ENCODE results near the gene CABYR. TPM values are rescaled to one million over a fixed set of nuclear protein-coding genes. Genes with fewer than 3 reads are reported as not detected.

Gene CABYR, protein sequence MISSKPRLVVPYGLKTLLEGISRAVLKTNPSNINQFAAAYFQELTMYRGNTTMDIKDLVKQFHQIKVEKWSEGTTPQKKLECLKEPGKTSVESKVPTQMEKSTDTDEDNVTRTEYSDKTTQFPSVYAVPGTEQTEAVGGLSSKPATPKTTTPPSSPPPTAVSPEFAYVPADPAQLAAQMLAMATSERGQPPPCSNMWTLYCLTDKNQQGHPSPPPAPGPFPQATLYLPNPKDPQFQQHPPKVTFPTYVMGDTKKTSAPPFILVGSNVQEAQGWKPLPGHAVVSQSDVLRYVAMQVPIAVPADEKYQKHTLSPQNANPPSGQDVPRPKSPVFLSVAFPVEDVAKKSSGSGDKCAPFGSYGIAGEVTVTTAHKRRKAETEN
- 11.1 to 20.9 TPM (median 11.4 TPM) in 5 replicates for total RNA-seq (2022; extraction: Qiagen RNA extraction; ENCODE audit: low read depth)

DNA sequence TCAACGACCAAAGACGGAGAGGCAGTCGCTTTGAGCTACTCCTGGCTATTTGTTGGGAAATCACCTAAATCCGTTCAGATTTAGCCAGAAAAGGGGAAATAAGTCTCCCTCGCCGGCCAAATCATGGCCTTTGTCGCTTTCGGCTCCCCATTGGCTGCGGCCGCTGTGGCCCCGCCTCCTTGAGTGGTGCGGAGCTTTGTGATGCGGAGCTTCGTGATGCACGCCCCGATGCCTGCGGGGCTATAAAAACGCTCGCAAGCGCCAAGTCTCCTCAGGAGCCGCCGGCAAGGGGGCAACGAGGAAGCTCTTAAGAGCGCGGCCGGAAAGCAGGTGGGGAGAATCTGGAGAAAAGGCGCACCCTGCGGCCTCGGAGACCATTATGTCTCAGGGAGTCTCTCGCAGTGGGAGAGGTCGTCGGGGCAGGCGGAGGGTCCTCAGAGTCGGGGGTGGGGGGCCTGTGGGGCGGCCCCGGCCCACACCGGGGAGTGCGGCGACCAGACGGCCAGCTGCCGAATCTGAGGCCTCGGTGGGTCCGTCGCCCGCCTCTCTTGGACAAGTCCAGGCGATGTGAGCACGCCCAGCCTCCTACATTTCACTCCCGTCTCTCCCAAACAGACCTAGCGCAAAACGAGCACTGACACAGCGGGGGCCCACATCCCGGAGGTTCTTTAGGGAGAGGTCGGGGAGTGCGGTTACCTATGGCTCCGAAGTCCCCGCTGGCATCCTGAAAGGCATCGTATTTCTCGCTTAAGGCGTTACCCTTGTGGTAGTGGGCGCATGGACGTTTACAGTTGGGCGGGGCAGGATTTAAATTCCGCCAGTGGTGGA lies at the start of gene CABYR:
Gene CABYR (plus strand): TSS at position 274 of the 828 bp plus-strand sequence. CDS start 4,053 bp downstream, outside the sequence.

Other genes starting within 250 kb of the CABYR start
- gene TTC39C, start 124.3 kb upstream of the CABYR start, total RNA-seq (2022; extraction: Qiagen RNA extraction; ENCODE audit: low read depth), result 10.1 to 12.3 TPM (median 10.5 TPM) in 5 replicates

Data from A549 treated with CpdA at 1 μM for 4 hours (cell line).